ENCODE measurements around the gene CPNE5.

CPNE5 gene

GRCh38 chr6:36834576-36835341 is 4.5 kb downstream of the CPNE5 start:
- CTCF ChIA-PET = interaction anchor here (1.1 to 4.1 kb wide), 3 partner anchors 14 to 183 kb away, joined by 4 to 29 read pairs (median 5); no protein-coding TSS in a partner anchor
- POLR2A ChIA-PET = no interaction called here
- no peak overlapping the region for H3K4me3 ChIP-seq (ENCODE audit: low read depth, low read length)
- no peak for TF ChIP-seq CTCF (IDR thresholded peaks at IDR 0.05; ENCODE audit: insufficient read depth, low read length, missing control alignments)
- no peak for DNase-seq (ENCODE audit: low read depth, low spot score)

GRCh38 chr6:36833182-36833789 is 6.0 kb downstream of the CPNE5 start:
- no peak overlapping the region for H3K4me3 ChIP-seq (ENCODE audit: low read depth, low read length)
- no peak for DNase-seq (ENCODE audit: low read depth, low spot score)
- POLR2A ChIA-PET = no interaction called here
- no peak for TF ChIP-seq CTCF (IDR thresholded peaks at IDR 0.05; ENCODE audit: insufficient read depth, low read length, missing control alignments)
- CTCF ChIA-PET = interaction anchor here (1.5 to 4.1 kb wide), 2 partner anchors 19 to 210 kb away, joined by 3 to 29 read pairs; no protein-coding TSS in a partner anchor

GRCh38 chr6:36832313-36832712 is 6.9 kb downstream of the CPNE5 start:
- no peak overlapping the region for H3K4me3 ChIP-seq (ENCODE audit: low read depth, low read length)
- no peak for DNase-seq (ENCODE audit: low read depth, low spot score)
- CTCF ChIA-PET = interaction anchor here (0.5 to 4.1 kb wide), 5 partner anchors 10 to 209 kb away, joined by 3 to 29 read pairs (median 3); no protein-coding TSS in a partner anchor
- TF ChIP-seq CTCF (IDR thresholded peaks at IDR 0.05; ENCODE audit: insufficient read depth, low read length, missing control alignments) = no peak
- POLR2A ChIA-PET = no interaction called here

GRCh38 chr6:36830577-36830976 is 8.7 kb downstream of the CPNE5 start:
- POLR2A ChIA-PET = no interaction called here
- CTCF ChIA-PET = interaction anchor here (1.2 to 1.4 kb wide), 2 partner anchors 19 to 20 kb away, joined by 4 to 6 read pairs; no protein-coding TSS in a partner anchor
- H3K4me3 ChIP-seq (ENCODE audit: low read depth, low read length) = no peak overlapping the region
- TF ChIP-seq CTCF (IDR thresholded peaks at IDR 0.05; ENCODE audit: insufficient read depth, low read length, missing control alignments) = no peak
- no peak for DNase-seq (ENCODE audit: low read depth, low spot score)

- H3K4me3 ChIP-seq (ENCODE audit: low read depth, low read length) = no peak overlapping the region
- DNase-seq (ENCODE audit: low read depth, low spot score) = no peak
- CTCF ChIA-PET = interaction anchor here (1.2 to 1.4 kb wide), 2 partner anchors 20 to 21 kb away, joined by 4 to 6 read pairs; no protein-coding TSS in a partner anchor
- no peak for TF ChIP-seq CTCF (IDR thresholded peaks at IDR 0.05; ENCODE audit: insufficient read depth, low read length, missing control alignments)
- POLR2A ChIA-PET = no interaction called here
These were observed 9.2 kb downstream of the CPNE5 start for GRCh38 chr6:36829919-36830544.
